ENCODE results near the gene PELO. TPM values are rescaled to one million over a fixed set of nuclear protein-coding genes. Genes with fewer than 3 reads are reported as not detected.

Gene PELO
- 18.1 and 21.9 TPM in 2 replicates for total RNA-seq

GRCh38 chr5:52787600-52788504 is at the start of gene PELO, which contains the start of gene ITGA1:
Gene PELO, plus strand, starts transcription at chr5:52787916. Its CDS starts 12,479 bp downstream, at chr5:52800395.
Gene ITGA1, plus strand, starts transcription at chr5:52787916. Its CDS starts 438 bp downstream, at chr5:52788354.

Other genes starting within 250 kb of the PELO start
- 5.3 and 7.1 TPM in 2 replicates for gene ITGA1, start within 50 bp of the PELO start, total RNA-seq
- 3.5 and 39.6 TPM in 2 replicates for gene ITGA2, start 201.4 kb downstream of the PELO start, total RNA-seq

Measured in placental epithelial cell (primary cell).